ENCODE data around the gene PGLYRP4. TPM values are rescaled to one million over a fixed set of nuclear protein-coding genes. Genes with fewer than 3 reads are reported as not detected.

The PGLYRP4 gene
- total RNA-seq, 2 experiments from 2014 or later = not detected

DNA sequence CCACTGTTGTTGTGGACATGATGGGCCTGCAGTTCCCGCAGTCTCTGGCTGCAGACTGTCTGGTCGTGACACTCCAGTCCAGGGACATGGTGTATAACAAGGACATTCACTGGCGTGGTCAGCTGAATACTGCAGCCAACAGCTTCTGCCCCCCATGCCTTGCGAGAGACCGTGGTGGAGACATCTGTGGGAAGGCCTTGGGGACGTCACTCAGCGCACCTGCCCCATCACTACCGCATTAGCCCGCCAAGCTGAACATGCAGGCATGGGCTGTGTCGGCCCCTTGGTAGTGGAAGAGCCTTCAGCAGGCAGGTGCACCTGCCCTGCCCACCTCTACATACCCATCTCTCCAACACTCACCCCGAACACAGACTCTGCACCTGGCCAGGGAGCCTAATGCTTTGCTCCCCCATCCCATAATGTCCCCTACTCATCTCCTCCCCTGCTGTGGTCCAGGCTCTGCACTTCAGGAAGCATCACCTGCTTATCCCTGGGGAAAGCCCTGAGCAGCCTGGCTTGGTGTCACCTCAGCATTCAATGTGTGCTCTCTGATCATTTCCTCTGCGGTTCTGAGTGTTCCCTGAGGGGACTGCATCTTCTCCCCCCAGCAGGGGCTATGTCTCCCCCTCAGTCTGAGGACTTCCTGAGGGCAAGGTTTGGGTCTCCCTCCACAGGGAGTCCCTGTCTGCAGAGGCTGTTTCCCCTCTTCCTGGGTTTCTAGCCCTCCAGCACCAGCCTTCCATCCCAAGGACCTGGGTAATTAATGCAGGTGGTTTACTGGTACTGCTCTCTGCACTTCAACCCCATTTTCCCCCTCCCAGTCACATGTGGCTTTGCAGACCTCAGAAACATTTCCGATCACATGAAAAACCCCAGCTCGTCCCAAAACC is 3.2 kb downstream of the PGLYRP4 start:
- H3K4me3 Mint-ChIP-seq = peak overlapping the region; percentile 52
- POLR2A ChIA-PET = no interaction called here
- H3K4me1 Mint-ChIP-seq = peaks cover 31% of the 10 kb centered on the region
- ATAC-seq (ENCODE audit: low read depth) (peak; percentile 45), DNase-seq (no peak)
- H3K27ac Mint-ChIP-seq = peak overlapping the region; percentile 53
- H3K27me3 Mint-ChIP-seq = peaks cover 52% of the 10 kb centered on the region
- no peaks in the 10 kb centered on the region for H3K9me3 Mint-ChIP-seq
- H3K36me3 Mint-ChIP-seq = peaks cover 3% of the 10 kb centered on the region

DNA sequence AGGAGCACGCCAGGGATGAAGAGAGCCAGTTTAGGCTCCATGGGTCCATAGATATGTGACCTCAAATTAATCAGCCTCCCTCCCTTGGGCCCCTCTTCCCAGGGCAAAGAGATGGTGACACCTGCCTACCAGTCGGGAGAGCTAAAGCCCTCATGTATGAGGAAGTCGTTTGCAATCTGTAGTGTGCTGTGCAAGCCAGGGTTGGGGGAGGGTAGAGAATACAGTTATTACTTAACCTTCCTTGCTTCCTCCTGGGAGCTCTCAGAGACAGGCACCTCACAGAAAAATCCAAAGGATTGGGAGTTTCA is 4.0 kb downstream of the PGLYRP4 start:
- H3K9me3 Mint-ChIP-seq = no peaks in the 10 kb centered on the region
- H3K4me3 Mint-ChIP-seq = no peak overlapping the region
- H3K27ac Mint-ChIP-seq = no peak overlapping the region
- H3K36me3 Mint-ChIP-seq = peaks cover 3% of the 10 kb centered on the region
- DNase-seq = no peak
- POLR2A ChIA-PET = no interaction called here
- peaks cover 37% of the 10 kb centered on the region for H3K4me1 Mint-ChIP-seq
- no peak for ATAC-seq (ENCODE audit: low read depth)
- H3K27me3 Mint-ChIP-seq = peaks cover 48% of the 10 kb centered on the region

DNA sequence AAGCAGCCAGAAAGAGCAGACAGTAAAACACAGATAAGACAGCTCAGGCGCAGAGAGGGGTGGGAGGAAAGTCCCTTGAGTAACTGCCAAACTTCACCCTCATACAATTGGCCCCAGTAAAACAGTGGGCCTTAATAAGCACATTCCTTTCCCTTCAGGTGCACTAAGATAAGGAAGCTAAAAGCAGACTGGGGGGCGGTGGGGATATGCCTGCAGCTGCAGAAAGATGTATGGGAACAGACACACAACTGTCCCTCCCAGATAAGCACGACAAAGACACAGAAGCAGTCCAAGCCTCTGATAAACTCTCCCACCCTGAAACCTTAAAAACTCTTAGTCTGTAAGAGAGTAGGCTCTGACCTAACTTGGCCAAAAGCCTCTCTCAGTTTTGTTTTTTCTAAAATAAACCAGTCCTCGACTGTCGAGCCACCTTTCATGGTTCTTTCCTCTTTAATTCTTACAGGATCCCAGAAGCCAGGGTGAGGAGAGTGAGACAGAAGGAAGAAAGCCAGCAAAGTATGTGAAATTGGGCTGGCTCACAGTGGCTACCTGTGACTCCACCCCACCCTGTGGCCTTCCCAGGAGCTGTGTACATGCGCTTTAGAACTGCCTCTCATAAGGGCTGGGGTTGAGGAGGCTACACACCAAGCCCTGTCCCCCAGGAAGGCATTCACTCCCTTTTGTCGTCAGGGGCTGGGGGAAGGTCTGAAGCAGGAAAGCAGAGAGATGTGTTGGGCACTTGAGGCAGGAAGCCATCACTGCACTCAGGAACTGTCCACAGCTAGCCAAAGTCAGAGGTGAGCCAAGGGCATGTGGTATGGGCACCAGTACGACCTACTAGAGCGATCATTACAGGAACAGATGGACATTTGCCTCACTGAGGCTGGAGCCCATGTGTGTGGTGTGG is 4.6 kb downstream of the PGLYRP4 start:
- DNase-seq (no peak), ATAC-seq (ENCODE audit: low read depth) (no peak)
- POLR2A ChIA-PET = no interaction called here
- Mint-ChIP-seq H3K27me3 (peaks cover 47% of the 10 kb centered on the region), H3K4me3 (no peak overlapping the region), H3K27ac (no peak overlapping the region), H3K4me1 (peaks cover 41% of the 10 kb centered on the region), H3K36me3 (peaks cover 3% of the 10 kb centered on the region), H3K9me3 (peaks cover 1% of the 10 kb centered on the region)

DNA sequence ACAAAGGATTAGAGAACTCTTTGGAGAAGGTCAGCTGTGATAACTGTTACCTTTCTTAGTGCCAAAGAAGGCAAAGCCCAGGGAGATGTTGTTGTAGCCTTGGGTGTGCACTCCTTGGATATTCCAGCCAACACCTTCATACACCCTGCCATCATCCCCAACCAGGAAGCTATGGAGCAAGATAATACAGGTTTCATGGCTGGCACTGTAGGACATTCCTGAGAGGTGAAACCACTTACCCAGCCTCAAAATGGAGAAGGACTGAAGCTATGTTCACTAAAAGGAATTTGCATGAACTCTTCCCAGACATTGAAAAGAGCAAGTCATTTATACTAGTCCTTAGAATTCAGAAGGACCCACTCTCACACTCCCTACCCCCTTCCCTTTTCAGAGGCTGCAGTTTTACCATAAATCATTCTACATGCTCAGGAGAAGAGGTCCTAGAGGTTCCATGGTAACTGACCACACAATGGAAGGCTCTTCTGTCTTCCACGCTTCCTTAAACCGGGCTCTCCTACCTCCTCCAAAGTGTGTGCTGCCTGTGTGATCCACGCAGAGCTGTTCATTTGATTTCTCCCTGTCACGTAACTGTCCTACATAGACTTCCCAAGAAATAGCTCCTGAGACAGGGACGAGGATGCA is 5.5 kb downstream of the PGLYRP4 start:
- peaks cover 54% of the 10 kb centered on the region for H3K27me3 Mint-ChIP-seq

DNA sequence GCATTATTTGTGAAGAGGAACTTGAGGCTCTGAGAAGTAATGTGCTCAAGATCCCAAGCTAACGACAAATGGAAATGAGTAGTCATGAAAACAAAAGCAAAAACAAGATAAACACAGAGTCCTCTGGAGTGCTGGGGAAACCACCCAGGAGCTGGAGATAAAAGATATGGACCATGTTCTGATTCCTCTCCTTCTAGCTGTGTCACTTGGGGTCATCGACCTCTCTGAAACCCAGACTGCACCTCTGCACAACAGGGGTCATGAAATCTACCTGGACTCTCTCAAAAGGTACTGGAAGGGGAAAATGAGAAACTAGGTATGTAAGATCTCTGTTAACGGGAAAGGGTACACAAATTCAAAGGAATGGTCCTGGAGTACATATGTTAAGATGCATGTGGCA is 6.5 kb downstream of the PGLYRP4 start:
- H3K9me3 Mint-ChIP-seq = peaks cover 7% of the 10 kb centered on the region
- no peak overlapping the region for H3K4me3 Mint-ChIP-seq
- ATAC-seq (ENCODE audit: low read depth) (no peak), DNase-seq (no peak)
- POLR2A ChIA-PET = no interaction called here
- H3K27ac Mint-ChIP-seq = no peak overlapping the region
- peaks cover 45% of the 10 kb centered on the region for H3K4me1 Mint-ChIP-seq
- H3K27me3 Mint-ChIP-seq = peaks cover 52% of the 10 kb centered on the region
- peaks cover 3% of the 10 kb centered on the region for H3K36me3 Mint-ChIP-seq

More for the DNA sequence above, 5.5 kb downstream of the PGLYRP4 start:
- no peak for DNase-seq
- Mint-ChIP-seq H3K36me3 (peaks cover 3% of the 10 kb centered on the region), H3K4me1 (peaks cover 41% of the 10 kb centered on the region), H3K4me3 (no peak overlapping the region), H3K9me3 (peaks cover 2% of the 10 kb centered on the region), H3K27ac (no peak overlapping the region)
- ATAC-seq (ENCODE audit: low read depth) = no peak
- POLR2A ChIA-PET = no interaction called here

DNA sequence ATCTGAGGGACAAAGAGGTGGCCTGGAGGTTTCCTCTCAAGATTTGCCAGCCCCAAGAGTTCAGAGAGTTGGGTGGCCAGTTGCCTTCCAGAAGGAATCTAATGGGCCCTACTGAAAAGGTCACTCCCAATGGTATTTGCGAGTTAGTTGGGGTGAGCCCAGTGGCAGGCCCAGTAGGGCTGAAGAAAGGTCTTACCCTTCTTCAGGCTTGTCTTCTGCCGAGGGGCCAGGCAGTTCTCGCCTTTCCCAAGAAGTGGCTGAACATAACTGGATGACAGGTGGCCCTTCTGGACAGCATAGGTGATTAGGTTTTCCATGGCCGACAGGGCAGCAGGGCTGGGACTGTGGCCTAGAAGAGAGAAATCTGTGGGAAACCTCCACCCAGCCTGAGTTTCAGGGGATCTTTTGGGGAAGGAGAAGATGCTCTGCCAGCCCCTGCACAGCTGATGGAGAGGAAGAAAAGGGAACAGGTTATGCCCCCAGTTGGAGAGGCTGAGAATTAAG is 7.2 kb downstream of the PGLYRP4 start:
- POLR2A ChIA-PET = no interaction called here
- ATAC-seq (ENCODE audit: low read depth) = no peak
- DNase-seq = no peak
- peaks cover 7% of the 10 kb centered on the region for H3K9me3 Mint-ChIP-seq
- H3K27ac Mint-ChIP-seq = no peak overlapping the region
- peaks cover 3% of the 10 kb centered on the region for H3K36me3 Mint-ChIP-seq
- peaks cover 47% of the 10 kb centered on the region for H3K27me3 Mint-ChIP-seq
- H3K4me3 Mint-ChIP-seq = no peak overlapping the region
- H3K4me1 Mint-ChIP-seq = peaks cover 42% of the 10 kb centered on the region

DNA sequence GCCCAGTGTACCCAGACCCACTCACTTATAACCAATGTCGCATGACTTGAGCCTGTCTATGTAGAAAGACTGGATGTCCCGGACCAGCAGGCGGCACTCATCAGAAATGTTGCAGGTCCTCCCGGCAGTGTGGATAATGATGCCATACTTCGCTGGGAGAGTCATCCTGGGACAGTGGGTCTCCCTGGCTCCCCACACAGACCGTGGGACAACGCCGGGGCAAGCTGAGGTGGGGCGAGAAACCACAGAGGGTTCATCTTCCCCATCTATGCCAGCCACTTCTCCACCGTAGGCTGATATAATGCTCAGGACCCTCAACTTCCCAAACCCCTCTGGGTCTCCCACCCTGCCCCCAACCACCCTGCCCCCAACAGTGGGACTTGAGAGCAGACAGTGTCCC is 8.3 kb downstream of the PGLYRP4 start:
- no peak overlapping the region for H3K27ac Mint-ChIP-seq
- ATAC-seq (ENCODE audit: low read depth) (no peak), DNase-seq (no peak)
- H3K4me1 Mint-ChIP-seq = peaks cover 31% of the 10 kb centered on the region
- H3K9me3 Mint-ChIP-seq = peaks cover 7% of the 10 kb centered on the region
- H3K36me3 Mint-ChIP-seq = peaks cover 3% of the 10 kb centered on the region
- H3K4me3 Mint-ChIP-seq = peak overlapping the region; percentile 18
- POLR2A ChIA-PET = no interaction called here
- peaks cover 37% of the 10 kb centered on the region for H3K27me3 Mint-ChIP-seq

DNA sequence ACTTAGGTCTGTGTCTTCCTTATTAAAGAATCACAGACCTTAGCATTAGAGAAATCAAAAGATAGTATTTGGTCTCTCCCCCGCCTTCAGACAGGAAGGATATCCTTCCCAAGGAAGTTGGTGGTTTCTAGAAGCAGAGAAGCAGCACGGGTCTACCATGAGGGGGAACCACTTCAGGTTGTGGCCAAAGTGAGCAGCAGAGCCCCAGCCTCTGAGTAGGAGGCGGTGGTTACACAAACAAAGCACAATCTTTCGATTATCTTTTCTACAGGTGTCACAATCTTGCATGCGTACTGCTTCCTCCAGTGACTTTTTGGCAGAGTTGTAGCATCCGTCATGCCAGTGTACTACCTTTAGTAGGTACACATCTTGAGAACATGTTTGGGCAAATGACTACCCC is 8.8 kb downstream of the PGLYRP4 start:
- no peak overlapping the region for H3K27ac Mint-ChIP-seq
- peak overlapping the region; percentile 18 for H3K4me3 Mint-ChIP-seq
- H3K27me3 Mint-ChIP-seq = peaks cover 36% of the 10 kb centered on the region
- ATAC-seq (ENCODE audit: low read depth) = peak; percentile 82
- peaks cover 3% of the 10 kb centered on the region for H3K36me3 Mint-ChIP-seq
- DNase-seq = no peak
- peaks cover 28% of the 10 kb centered on the region for H3K4me1 Mint-ChIP-seq
- POLR2A ChIA-PET = no interaction called here
- peaks cover 7% of the 10 kb centered on the region for H3K9me3 Mint-ChIP-seq

DNA sequence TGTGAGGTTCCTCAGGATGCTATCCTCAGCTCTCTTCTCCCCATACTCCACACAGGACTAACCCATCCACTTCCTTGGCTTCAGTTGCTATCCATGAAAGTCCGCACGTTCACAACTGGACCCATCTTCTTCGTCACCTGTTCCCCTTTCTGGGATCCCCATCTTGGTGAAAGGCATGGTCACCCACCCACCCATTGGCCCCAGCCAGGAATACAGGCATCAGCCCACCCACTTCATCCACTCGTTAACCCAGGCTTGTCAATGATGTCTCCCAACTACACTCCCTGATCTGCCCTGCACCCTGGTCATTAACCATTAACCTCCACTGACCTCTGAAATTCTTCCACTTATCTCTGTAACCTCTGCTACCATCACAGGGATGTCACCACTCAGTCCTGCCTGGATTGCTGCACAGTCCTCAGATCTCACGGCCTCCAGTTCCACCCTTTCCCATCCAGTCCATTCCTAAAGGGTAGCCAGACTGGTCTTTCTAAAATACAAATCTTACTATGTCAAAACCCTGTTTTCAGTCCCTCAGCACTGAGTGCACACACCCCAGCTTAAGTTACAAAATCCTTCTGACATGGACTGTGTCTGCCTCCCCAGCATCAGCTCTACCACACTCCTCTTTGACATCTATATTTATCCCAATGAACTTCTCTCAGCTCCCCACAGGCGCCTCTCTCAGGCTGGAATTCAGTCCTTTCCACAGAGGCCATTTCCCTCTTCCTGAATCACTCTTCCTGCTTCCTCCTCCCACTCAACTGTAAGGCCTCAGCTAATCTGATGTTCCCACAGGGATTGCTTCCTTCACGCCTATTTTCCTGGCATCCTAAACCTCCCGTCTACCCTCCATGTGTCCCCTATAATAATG is 10.4 kb downstream of the PGLYRP4 start:
- Mint-ChIP-seq H3K27me3 (peaks cover 23% of the 10 kb centered on the region), H3K4me1 (peaks cover 20% of the 10 kb centered on the region), H3K36me3 (peaks cover 3% of the 10 kb centered on the region), H3K9me3 (peaks cover 7% of the 10 kb centered on the region), H3K27ac (no peak overlapping the region), H3K4me3 (no peak overlapping the region)
- no peak for ATAC-seq (ENCODE audit: low read depth)
- POLR2A ChIA-PET = no interaction called here
- DNase-seq = no peak

DNA sequence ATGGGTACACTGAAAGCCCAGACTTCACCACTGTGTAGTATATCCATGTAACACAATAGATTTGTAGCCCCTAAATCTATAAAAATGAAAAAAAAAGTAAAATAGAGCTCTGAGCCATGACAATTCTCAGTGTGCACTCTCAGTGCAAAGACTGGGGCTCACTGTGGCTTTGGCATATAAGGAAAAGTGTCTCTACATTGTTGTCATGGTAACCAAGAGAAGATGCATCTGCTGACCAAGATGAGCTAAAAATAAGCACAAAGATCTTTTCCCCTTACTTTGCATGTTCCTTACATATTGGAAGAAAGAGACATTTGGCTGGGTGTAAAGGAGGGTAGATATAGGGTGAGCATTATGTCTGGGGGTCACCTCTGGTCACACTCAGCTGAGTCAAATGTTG is 12.0 kb downstream of the PGLYRP4 start:
- Mint-ChIP-seq H3K36me3 (peaks cover 3% of the 10 kb centered on the region), H3K4me1 (peaks cover 17% of the 10 kb centered on the region), H3K27me3 (peaks cover 12% of the 10 kb centered on the region), H3K4me3 (no peak overlapping the region), H3K9me3 (peaks cover 10% of the 10 kb centered on the region), H3K27ac (no peak overlapping the region)
- DNase-seq (no peak), ATAC-seq (ENCODE audit: low read depth) (no peak)
- POLR2A ChIA-PET = no interaction called here

DNA sequence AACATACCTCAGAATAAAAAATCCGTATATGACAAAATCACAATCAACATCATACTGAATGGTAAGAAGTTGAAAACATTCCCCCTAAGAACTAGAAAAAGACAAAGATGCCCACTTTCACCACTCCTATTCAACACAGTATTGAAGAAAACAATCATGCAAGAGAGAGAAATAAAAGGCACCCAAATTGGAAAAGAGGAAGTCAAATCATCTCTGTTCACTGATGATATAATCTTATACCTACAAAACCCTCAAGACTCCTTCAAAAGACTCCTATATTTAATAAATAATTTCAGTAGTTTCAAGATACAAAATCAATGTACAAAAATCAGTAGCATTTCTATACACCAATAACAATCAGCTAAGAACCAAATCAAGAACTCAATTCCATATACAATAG is 14.7 kb downstream of the PGLYRP4 start:
- Mint-ChIP-seq H3K4me3 (no peak overlapping the region), H3K27me3 (peaks cover 16% of the 10 kb centered on the region), H3K27ac (no peak overlapping the region), H3K36me3 (no peaks in the 10 kb centered on the region), H3K9me3 (peaks cover 13% of the 10 kb centered on the region), H3K4me1 (peaks cover 3% of the 10 kb centered on the region)
- no peak for ATAC-seq (ENCODE audit: low read depth)
- POLR2A ChIA-PET = no interaction called here
- no peak for DNase-seq

DNA sequence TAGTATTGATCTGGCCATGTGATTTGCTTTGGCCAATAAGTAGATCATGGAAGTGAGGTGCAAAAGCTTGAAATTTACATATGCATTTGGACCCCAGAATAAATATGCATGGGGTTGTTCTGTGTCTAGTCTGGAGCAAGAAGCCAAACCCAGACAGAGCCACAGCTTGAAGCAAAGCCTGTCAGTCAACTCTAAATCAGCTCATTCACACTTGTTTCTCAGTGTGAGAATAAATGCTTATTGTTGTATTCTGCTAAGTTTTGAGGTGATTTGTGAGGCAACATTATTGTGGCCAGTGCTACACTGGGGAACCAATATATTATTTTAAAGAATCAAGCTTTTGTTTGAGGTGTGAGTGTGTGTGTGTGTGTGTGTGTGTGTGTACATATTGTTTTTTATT is 23.7 kb downstream of the PGLYRP4 start:
- H3K27ac Mint-ChIP-seq = no peak overlapping the region
- ATAC-seq (ENCODE audit: low read depth) = no peak
- no peaks in the 10 kb centered on the region for H3K4me1 Mint-ChIP-seq
- DNase-seq = no peak
- POLR2A ChIA-PET = no interaction called here
- H3K4me3 Mint-ChIP-seq = no peak overlapping the region
- H3K36me3 Mint-ChIP-seq = no peaks in the 10 kb centered on the region
- H3K27me3 Mint-ChIP-seq = peaks cover 12% of the 10 kb centered on the region
- H3K9me3 Mint-ChIP-seq = peaks cover 5% of the 10 kb centered on the region

DNA sequence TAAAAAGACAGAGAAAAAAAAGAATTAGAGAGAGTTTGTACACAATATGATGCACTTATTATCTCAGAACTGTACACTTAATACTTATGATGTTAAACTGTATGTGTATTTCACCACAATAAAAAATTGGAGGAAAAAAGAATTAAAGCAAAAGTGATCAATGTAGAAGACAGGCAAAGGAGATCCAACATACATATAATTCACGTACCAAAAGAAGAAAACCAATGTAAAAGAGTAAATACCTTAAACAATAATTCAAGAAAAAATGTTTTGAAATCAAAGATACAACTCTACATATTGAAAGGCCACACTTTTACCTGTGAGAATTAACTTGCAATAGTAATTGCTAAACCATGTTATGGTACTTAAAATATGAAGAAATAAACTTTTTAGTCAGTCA is 26.1 kb downstream of the PGLYRP4 start:
- ATAC-seq (ENCODE audit: low read depth) (no peak), DNase-seq (no peak)
- H3K4me3 Mint-ChIP-seq = no peak overlapping the region
- H3K36me3 Mint-ChIP-seq = no peaks in the 10 kb centered on the region
- H3K9me3 Mint-ChIP-seq = peaks cover 2% of the 10 kb centered on the region
- H3K27ac Mint-ChIP-seq = no peak overlapping the region
- POLR2A ChIA-PET = no interaction called here
- no peaks in the 10 kb centered on the region for H3K4me1 Mint-ChIP-seq
- H3K27me3 Mint-ChIP-seq = peaks cover 19% of the 10 kb centered on the region
